Rectal smooth muscle tissue (tissue), 1 donor: Measurements from ENCODE around the gene CLMP.
"Not testable (repeated sequence)": the region's sequence is repeated elsewhere in the genome, so short reads cannot be mapped to it uniquely, and the experiment has no call there.

ENCODE experiments used
- H3K27ac ChIP-seq: one replicate; pipeline ENCODE4 v1.7.0; 2013; ENCODE audit warnings: low read depth, low read length, inconsistent platforms
- H3K27me3 ChIP-seq: one replicate; pipeline ENCODE4 v1.7.0; 2013; ENCODE audit warnings: low read length; ENCODE audit not compliant: control insufficient read depth, insufficient read depth
- H3K36me3 ChIP-seq: one replicate; pipeline ENCODE4 v1.7.0; 2013; ENCODE audit warnings: low read length; ENCODE audit not compliant: control insufficient read depth, insufficient read depth
- H3K4me1 ChIP-seq: one replicate; pipeline ENCODE4 v1.7.0; 2013; ENCODE audit warnings: low read length; ENCODE audit not compliant: control insufficient read depth, insufficient read depth
- H3K4me3 ChIP-seq: one replicate; pipeline ENCODE4 v1.7.0; 2013; ENCODE audit warnings: low read length
- H3K9ac ChIP-seq: one replicate; pipeline ENCODE4 v1.7.0; 2013; ENCODE audit warnings: low read length

The CLMP gene

GRCh38 chr11:123098990-123099389 lies 96.1 kb downstream of the CLMP start:
- no peaks in the 10 kb centered on the region for H3K36me3 ChIP-seq
- H3K27me3 ChIP-seq = no peaks in the 10 kb centered on the region
- H3K4me3 ChIP-seq = no peak overlapping the region
- H3K9ac ChIP-seq = no peak overlapping the region
- peaks cover 15% of the 10 kb centered on the region for H3K4me1 ChIP-seq
- H3K27ac ChIP-seq = no peak overlapping the region

DNA sequence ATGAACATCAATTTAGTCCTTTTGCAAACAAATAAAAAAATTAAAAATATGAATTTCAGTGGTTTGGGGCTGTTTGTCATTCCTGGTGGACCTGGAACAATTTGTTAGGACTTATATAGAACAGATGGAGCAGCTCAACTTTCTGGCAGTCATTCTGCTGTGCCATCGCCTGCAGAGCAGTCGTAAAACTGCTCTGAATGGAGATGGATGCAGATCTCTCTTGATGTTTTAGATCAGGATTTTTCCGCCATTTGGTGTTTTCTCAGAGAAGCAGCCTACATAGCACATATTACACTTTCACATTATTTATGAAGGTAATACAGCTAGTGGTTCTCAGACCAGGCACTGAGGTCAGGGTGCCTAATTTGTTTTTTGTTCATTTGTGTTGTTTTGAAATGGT lies 101.3 kb downstream of the CLMP start:
- no peaks in the 10 kb centered on the region for H3K27me3 ChIP-seq
- no peak overlapping the region for H3K4me3 ChIP-seq
- no peak overlapping the region for H3K9ac ChIP-seq
- H3K36me3 ChIP-seq = no peaks in the 10 kb centered on the region
- H3K4me1 ChIP-seq = no peaks in the 10 kb centered on the region
- H3K27ac ChIP-seq = no peak overlapping the region

DNA sequence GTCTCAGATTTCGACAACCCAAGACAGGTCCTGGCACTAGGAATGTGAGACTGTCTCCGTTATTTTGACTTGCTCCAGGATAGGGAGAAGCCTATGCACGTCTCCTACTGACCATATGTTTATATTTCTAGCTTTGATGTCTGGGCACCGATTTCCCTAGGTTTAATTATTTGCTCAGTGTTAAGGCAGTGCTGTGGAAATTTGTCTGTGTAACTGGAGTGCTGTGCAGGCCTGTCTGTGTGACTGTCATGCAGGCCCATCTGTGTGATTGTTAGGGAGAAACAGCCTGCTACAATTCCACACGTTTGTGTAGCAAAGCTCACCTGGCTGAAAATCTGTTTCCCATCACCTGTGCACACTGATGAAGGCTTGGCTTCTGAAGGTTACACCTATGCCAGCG lies 103.5 kb downstream of the CLMP start:
- no peaks in the 10 kb centered on the region for H3K36me3 ChIP-seq
- H3K9ac ChIP-seq = no peak overlapping the region
- no peaks in the 10 kb centered on the region for H3K4me1 ChIP-seq
- H3K27me3 ChIP-seq = no peaks in the 10 kb centered on the region
- no peak overlapping the region for H3K4me3 ChIP-seq
- H3K27ac ChIP-seq = no peak overlapping the region

- H3K36me3 ChIP-seq, H3K27me3 ChIP-seq, H3K4me3 ChIP-seq, H3K4me1 ChIP-seq, H3K27ac ChIP-seq, H3K9ac ChIP-seq: not testable (repeated sequence)
Observed at GRCh38 chr11:123090168-123090567, 104.9 kb downstream of the CLMP start.

GRCh38 chr11:123088896-123089295 lies 106.2 kb downstream of the CLMP start:
- not testable (repeated sequence) for H3K27ac ChIP-seq, H3K36me3 ChIP-seq, H3K4me1 ChIP-seq, H3K9ac ChIP-seq, H3K27me3 ChIP-seq, H3K4me3 ChIP-seq

DNA sequence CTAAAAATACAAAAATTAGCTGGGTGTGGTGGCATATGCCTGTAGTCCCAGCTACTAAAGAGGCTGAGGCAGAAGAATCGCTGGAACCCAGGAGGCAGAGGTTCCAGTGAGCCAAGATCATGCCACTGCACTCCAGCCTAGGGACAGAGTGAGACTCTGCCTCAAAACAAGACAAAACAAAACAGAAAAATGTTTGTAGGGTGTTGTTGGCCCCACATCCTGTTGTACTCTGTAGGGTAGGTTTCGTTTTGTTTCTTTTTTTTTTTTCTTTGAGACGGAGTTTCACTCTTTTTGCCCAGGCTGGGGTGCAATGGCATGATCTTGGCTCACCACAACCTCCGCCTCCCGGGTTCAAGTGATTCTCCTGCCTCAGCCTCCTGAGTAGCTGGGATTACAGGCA lies 107.4 kb downstream of the CLMP start:
- H3K4me1 ChIP-seq = peaks cover 10% of the 10 kb centered on the region
- not testable (repeated sequence) for H3K36me3 ChIP-seq, H3K27me3 ChIP-seq, H3K27ac ChIP-seq, H3K9ac ChIP-seq, H3K4me3 ChIP-seq

DNA sequence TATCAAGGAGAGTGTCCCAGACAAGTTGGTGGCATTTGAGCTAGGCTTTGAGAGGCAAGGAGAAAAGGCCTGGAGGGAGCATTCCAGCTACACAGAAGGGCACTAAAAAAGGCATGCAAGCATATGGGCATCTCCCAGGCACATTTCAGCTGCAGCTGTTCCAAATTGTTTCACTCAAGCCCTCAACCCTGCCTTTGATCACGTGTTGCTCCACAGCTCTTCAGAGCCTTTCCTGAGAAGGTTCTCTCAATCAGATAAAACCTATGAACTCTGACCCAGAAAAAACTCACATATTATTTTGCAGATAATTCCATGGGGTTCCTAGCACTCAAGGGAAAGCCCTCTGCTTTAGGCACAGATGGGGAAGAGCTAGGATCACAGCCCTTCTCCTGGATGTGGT lies 108.7 kb downstream of the CLMP start:
- H3K27me3 ChIP-seq = no peaks in the 10 kb centered on the region
- peaks cover 10% of the 10 kb centered on the region for H3K4me1 ChIP-seq
- peaks cover 3% of the 10 kb centered on the region for H3K36me3 ChIP-seq
- H3K9ac ChIP-seq = no peak overlapping the region
- no peak overlapping the region for H3K27ac ChIP-seq
- H3K4me3 ChIP-seq = no peak overlapping the region

DNA sequence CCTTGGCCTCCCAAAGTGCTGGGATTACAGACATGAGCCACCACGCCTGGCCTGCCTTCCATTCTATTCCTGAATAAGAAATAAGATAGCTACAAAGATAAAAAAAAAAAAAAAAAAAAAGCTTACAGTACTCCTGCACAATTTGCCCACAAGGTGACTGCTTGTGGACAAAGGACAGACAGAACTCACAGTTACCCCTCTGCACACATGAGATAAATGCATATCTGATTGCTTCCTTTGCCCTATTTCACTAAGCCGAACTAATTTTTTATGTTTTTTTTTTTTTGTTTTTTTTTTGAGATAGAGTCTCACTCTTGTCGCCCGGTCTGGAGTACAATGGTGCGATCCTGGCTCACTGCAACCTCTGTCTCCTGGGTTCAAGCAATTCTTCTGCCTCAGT lies 109.6 kb downstream of the CLMP start:
- Histone ChIP-seq H3K27ac (no peak overlapping the region), H3K36me3 (peaks cover 3% of the 10 kb centered on the region), H3K9ac (no peak overlapping the region), H3K4me1 (peaks cover 10% of the 10 kb centered on the region), H3K4me3 (no peak overlapping the region), H3K27me3 (no peaks in the 10 kb centered on the region)

- Histone ChIP-seq H3K36me3 (peaks cover 3% of the 10 kb centered on the region), H3K27ac (peak overlapping the region; percentile 12), H3K9ac (no peak overlapping the region), H3K4me3 (no peak overlapping the region), H3K4me1 (peaks cover 10% of the 10 kb centered on the region), H3K27me3 (no peaks in the 10 kb centered on the region)
Observed at GRCh38 chr11:123084454-123084853, 110.6 kb downstream of the CLMP start.

DNA sequence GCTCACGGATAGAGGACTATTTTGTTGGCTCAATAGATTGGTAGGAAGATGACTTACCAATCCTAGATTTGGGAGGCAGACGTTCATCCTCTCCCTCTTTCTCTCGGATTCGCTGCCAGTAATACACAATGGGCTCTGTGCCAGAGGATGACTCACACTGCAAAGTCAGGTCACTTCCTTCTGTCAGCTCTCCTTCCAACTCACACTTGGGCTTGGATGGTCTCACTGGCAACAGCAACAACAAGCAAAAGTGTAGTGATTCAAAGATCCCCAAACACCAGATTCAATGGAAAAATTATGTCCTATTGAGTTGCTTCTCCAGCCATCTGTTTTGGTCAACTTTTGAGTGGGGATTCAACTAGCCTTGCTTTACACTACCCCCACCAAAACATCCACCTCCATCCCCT lies 111.4 kb downstream of the CLMP start:
- H3K4me1 ChIP-seq = peaks cover 10% of the 10 kb centered on the region

DNA sequence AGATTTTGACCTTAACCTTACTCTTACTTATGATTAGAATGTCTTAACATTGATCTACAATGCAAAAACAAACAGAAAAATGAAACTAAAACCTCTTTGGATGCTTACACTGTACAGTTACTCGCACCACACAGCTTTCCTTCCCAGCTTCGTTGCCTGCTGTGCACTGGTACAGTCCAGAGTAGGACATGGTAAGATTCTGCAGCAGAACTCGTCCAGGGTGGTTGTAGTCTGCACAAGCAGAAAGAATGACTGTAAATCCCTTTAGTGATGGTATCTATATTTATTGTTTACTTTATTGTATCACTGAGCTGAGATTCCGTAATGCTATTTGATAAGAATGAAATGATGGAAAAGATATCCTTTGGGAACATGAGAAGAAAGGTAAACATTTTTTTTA lies 112.1 kb downstream of the CLMP start:
- Histone ChIP-seq H3K36me3 (peaks cover 3% of the 10 kb centered on the region), H3K9ac (no peak overlapping the region), H3K4me3 (no peak overlapping the region), H3K4me1 (peaks cover 10% of the 10 kb centered on the region), H3K27me3 (no peaks in the 10 kb centered on the region), H3K27ac (peak overlapping the region; percentile 68)

More for the DNA sequence above, 111.4 kb downstream of the CLMP start:
- Histone ChIP-seq H3K9ac (no peak overlapping the region), H3K4me3 (no peak overlapping the region), H3K27ac (peak overlapping the region; percentile 68), H3K36me3 (peaks cover 3% of the 10 kb centered on the region), H3K27me3 (no peaks in the 10 kb centered on the region)

DNA sequence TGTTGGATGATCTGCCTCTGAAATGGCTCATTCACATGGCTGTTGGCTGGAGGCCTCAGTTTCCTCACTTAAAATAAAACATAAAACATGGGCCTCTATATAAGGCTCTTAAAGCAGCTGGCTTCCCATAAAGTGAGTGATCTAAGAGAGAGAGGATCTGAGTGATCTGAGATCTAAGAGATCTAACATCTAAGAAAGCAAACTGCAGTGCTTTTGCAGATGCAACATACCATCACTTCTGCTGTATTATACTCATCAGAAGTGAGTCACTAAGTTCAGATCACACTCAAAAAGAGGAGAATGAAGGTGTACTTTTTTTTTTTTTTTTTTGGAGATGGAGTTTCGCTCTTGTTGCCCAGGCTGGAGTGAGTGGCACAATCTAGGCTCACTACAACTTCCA lies 115.0 kb downstream of the CLMP start:
- Histone ChIP-seq H3K4me1 (peaks cover 6% of the 10 kb centered on the region), H3K27ac (no peak overlapping the region)

DNA sequence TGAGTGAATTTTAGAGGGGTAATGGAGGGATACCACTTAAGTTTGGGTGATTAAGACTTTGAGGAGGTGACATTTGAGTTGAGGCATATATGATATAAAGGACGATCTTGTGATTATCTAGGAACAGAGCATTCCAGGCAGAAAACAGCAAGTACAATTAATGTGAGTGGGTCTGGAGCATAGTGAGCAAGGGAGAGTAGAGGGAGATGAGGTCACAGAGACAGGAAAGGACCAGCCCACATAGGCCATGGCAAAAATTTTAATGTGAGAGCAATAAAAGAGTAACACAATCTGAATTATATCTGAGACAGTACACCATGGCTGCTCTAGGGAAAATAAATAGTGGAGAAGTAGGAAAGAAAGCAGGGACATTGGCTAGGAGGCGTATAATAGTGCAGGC lies 118.6 kb downstream of the CLMP start:
- Histone ChIP-seq H3K27ac (no peak overlapping the region), H3K4me1 (no peaks in the 10 kb centered on the region), H3K27me3 (no peaks in the 10 kb centered on the region), H3K4me3 (no peak overlapping the region), H3K9ac (no peak overlapping the region), H3K36me3 (peaks cover 3% of the 10 kb centered on the region)

More for the DNA sequence above, 115.0 kb downstream of the CLMP start:
- no peaks in the 10 kb centered on the region for H3K27me3 ChIP-seq
- H3K36me3 ChIP-seq = peaks cover 3% of the 10 kb centered on the region
- H3K9ac ChIP-seq = no peak overlapping the region
- H3K4me3 ChIP-seq = no peak overlapping the region
